HL-60 (cell line): ENCODE measurements around the gene ACE.

Experiments
- DNase-seq, 2 experiments: peaks; one replicate each; pipeline ENCODE4 v3.0.0-alpha.2; 2010 to 2020; ENCODE audit warnings: low read depth in 1 of 2, low spot score in 1 of 2
- H3K27ac ChIP-seq: fragments of 250-450 bp; sonication (Bioruptor Pico); replicated peaks from 2 replicates; pipeline ENCODE4 v1.5.1; 2020; ENCODE audit warnings: mild to moderate bottlenecking, moderate library complexity
- H3K27me3 ChIP-seq: fragments of 250-450 bp; sonication (Bioruptor Pico); 2 replicates; pipeline ENCODE4 v1.5.1; 2021; ENCODE audit warnings: mild to moderate bottlenecking, moderate library complexity; ENCODE audit not compliant: insufficient read depth, poor library complexity, severe bottlenecking
- H3K4me3 ChIP-seq: replicated peaks from 2 replicates; pipeline ENCODE4 v1.5.1; 2011; ENCODE audit warnings: mild to moderate bottlenecking, control low read depth, low read length; ENCODE audit not compliant: insufficient read depth
- CTCF ChIP-seq: IDR thresholded peaks from one replicate; pipeline ENCODE4 v1.5.1; 2011; ENCODE audit warnings: low read length, control low read depth, inconsistent platforms; ENCODE audit not compliant: insufficient read depth
- GABPA ChIP-seq: IDR thresholded peaks from 2 replicates; pipeline ENCODE4 v1.6.1; 2012; ENCODE audit warnings: low read depth
- POLR2AphosphoS5 ChIP-seq: IDR thresholded peaks from 2 replicates; pipeline ENCODE4 v1.6.1; 2012; ENCODE audit warnings: low read depth
- REST ChIP-seq: IDR thresholded peaks from 2 replicates; pipeline ENCODE4 v1.6.1; 2012; ENCODE audit warnings: low read depth; ENCODE audit not compliant: insufficient replicate concordance
- SPI1 ChIP-seq: IDR thresholded peaks from 2 replicates; pipeline ENCODE4 v1.6.1; 2012; ENCODE audit warnings: low read depth, mild to moderate bottlenecking, borderline replicate concordance

The ACE gene

GRCh38 chr17:63477480-63478440 is 899 bp downstream of the ACE start:
- Histone ChIP-seq H3K27me3 (peaks cover 41% of the 10 kb centered on the region), H3K27ac (no peak overlapping the region), H3K4me3 (peak overlapping the region; percentile 28)
- no peak for DNase-seq
- TF ChIP-seq GABPA = no peak
- 0 out of 2 replicates have a peak, but pooled peaks have one; percentile 26 for TF ChIP-seq SPI1

- peak; percentile 92 for TF ChIP-seq CTCF
- TF ChIP-seq REST = no peak
- TF ChIP-seq SPI1 = no peak
- TF ChIP-seq GABPA = no peak
- TF ChIP-seq POLR2AphosphoS5 = no peak
- peak; percentile 51 to 75 for DNase-seq
- Histone ChIP-seq H3K4me3 (no peak overlapping the region), H3K27ac (no peak overlapping the region), H3K27me3 (peaks cover 36% of the 10 kb centered on the region)
Observed at GRCh38 chr17:63478814-63479494, 2.1 kb downstream of the ACE start.

- H3K27ac ChIP-seq = no peak overlapping the region
- TF ChIP-seq POLR2AphosphoS5 (no peak), REST (no peak), SPI1 (no peak), GABPA (no peak), CTCF (no peak)
- DNase-seq = no peak
- no peak overlapping the region for H3K4me3 ChIP-seq
- peaks cover 31% of the 10 kb centered on the region for H3K27me3 ChIP-seq
Observed at GRCh38 chr17:63479495-63480184, 2.8 kb downstream of the ACE start.
